NCI-H128 (cell line): ENCODE measurements around the gene DTNA.
"Not testable (repeated sequence)": the region's sequence is repeated elsewhere in the genome, so short reads cannot be mapped to it uniquely, and the experiment has no call there.

ENCODE experiments used
- DNase-seq: peaks from one replicate; lab custom pipeline; 2025; ENCODE audit not compliant: unreplicated experiment; lab: John Stamatoyannopoulos, UW

The DTNA gene

GRCh38 chr18:34709750-34710441 lies at the start of gene DTNA:
DTNA (plus strand) TSS chr18:34710298; CDS start chr18:34755977, 45,679 bp downstream.
- DNase-seq, result no peak

- DNase-seq, result no peak
Observed at GRCh38 chr18:34660572-34660971, 49.5 kb upstream of the DTNA start.

- no peak for DNase-seq
Observed at GRCh38 chr18:34661464-34662087, 48.5 kb upstream of the DTNA start.

GRCh38 chr18:34676816-34677574 lies 33.1 kb upstream of the DTNA start:
- no peak for DNase-seq

GRCh38 chr18:34689750-34690149 lies 20.3 kb upstream of the DTNA start:
- DNase-seq, result not testable (repeated sequence)

GRCh38 chr18:34691614-34692013 lies 18.5 kb upstream of the DTNA start:
- DNase-seq, result no peak

GRCh38 chr18:34694591-34695165 lies 15.4 kb upstream of the DTNA start:
- DNase-seq, result no peak

- no peak for DNase-seq
Observed at GRCh38 chr18:34695310-34695709, 14.8 kb upstream of the DTNA start.

GRCh38 chr18:34696671-34697070 lies 13.4 kb upstream of the DTNA start:
- no peak for DNase-seq

GRCh38 chr18:34697233-34697632 lies 12.9 kb upstream of the DTNA start:
- DNase-seq, result no peak

- DNase-seq, result no peak
Observed at GRCh38 chr18:34697891-34698290, 12.2 kb upstream of the DTNA start.

- DNase-seq, result no peak
Observed at GRCh38 chr18:34701911-34702310, 8.2 kb upstream of the DTNA start.

GRCh38 chr18:34702814-34703213 lies 7.3 kb upstream of the DTNA start:
- DNase-seq, result no peak

GRCh38 chr18:34704074-34704473 lies 6.0 kb upstream of the DTNA start:
- no peak for DNase-seq

GRCh38 chr18:34704823-34705222 lies 5.3 kb upstream of the DTNA start:
- DNase-seq, result no peak

- peak; percentile 89 for DNase-seq
Observed at GRCh38 chr18:34707670-34708069, 2.4 kb upstream of the DTNA start.

GRCh38 chr18:34709104-34709503 lies 994 bp upstream of the DTNA start:
- DNase-seq, result no peak

- no peak for DNase-seq
Observed at GRCh38 chr18:34710458-34710914, 388 bp downstream of the DTNA start.

GRCh38 chr18:34710934-34711333 lies 836 bp downstream of the DTNA start:
- DNase-seq, result peak; percentile 65

GRCh38 chr18:34716111-34716510 lies 6.0 kb downstream of the DTNA start:
- DNase-seq, result not testable (repeated sequence)

- no peak for DNase-seq
Observed at GRCh38 chr18:34718610-34719009, 8.5 kb downstream of the DTNA start.

GRCh38 chr18:34720220-34720619 lies 10.1 kb downstream of the DTNA start:
- DNase-seq, result no peak
